RWPE1 (cell line): Measurements from ENCODE around the gene UPB1.
"Not testable (repeated sequence)": the region's sequence is repeated elsewhere in the genome, so short reads cannot be mapped to it uniquely, and the experiment has no call there.

Source experiments
- CTCF ChIA-PET: fragments of 350-600 bp; sonication (Branson Sonifier 250); formaldehyde crosslinking; extraction: SDS; loops from one replicate; lab custom pipeline; 2021; lab: Yijun Ruan, JAX
- POLR2A ChIA-PET: fragments of 400-600 bp; formaldehyde crosslinking; extraction: SDS; loops from one replicate; lab custom pipeline; 2020; ENCODE audit warnings: antibody characterized with exemption; ENCODE audit not compliant: low non-redundant PET; lab: Yijun Ruan, JAX
- DNase-seq: peaks from one replicate; pipeline ENCODE4 v3.0.0; 2012; ENCODE audit warnings: low spot score
- H3K27ac ChIP-seq: fragments of 450-650 bp; 2 replicates; pipeline ENCODE4 v1.5.1; 2017
- CTCF ChIP-seq: fragments of 450-650 bp; conservative IDR thresholded peaks from 2 replicates; pipeline ENCODE4 v1.5.1; 2017; ENCODE audit warnings: low read depth, mild to moderate bottlenecking

The UPB1 gene

GRCh38 chr22:24485170-24485569 is 10.0 kb upstream of the UPB1 start:
- POLR2A ChIA-PET, result no interaction called here
- CTCF ChIA-PET, result no interaction called here
- no peak for DNase-seq
- TF ChIP-seq CTCF, result no peak
- H3K27ac ChIP-seq, result no peak overlapping the region

DNA sequence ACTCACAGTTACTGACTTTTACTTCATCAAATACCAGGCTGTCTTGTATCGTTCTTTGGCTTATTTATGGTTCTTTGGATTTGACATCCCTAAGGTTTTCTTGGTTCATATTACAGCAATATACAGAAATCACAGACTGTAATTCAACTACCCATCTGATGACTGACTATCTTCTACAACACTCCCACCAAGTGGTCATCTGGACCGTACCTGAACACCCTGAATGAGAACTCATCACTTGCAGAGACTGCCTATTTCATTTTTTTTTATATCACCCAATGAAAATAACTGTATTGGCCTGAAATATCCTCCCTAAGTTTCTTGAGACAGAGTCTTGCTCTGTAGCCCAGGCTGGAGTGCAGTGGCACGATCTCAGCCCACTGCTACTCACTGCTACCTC is 9.5 kb upstream of the UPB1 start:
- no peak overlapping the region for H3K27ac ChIP-seq
- POLR2A ChIA-PET, result no interaction called here
- no peak for DNase-seq
- no peak for TF ChIP-seq CTCF
- CTCF ChIA-PET, result no interaction called here

GRCh38 chr22:24486501-24486921 is 8.6 kb upstream of the UPB1 start:
- TF ChIP-seq CTCF, result no peak
- CTCF ChIA-PET, result no interaction called here
- H3K27ac ChIP-seq, result no peak overlapping the region
- peak; percentile 45 for DNase-seq
- POLR2A ChIA-PET, result no interaction called here

DNA sequence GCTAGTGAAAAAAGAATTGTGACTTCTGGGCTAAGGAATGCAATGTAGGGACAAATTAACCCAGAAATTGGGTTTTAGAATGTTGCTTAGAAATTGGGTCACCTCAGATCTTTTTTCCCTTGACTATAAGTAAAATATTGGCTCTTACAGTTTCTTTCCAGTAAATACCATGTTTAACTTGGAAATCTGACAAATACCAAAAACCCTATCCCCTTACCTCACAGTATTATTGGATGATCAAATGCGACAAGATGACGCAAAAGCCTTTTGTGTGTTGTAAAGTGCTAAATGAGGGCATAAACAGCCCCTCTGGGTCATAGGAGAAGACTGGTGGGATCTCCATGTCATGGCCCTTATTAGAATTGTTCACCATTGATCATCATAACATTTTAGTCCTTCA is 6.1 kb upstream of the UPB1 start:
- DNase-seq, result no peak
- no peak overlapping the region for H3K27ac ChIP-seq
- POLR2A ChIA-PET, result no interaction called here
- CTCF ChIA-PET, result no interaction called here
- no peak for TF ChIP-seq CTCF

DNA sequence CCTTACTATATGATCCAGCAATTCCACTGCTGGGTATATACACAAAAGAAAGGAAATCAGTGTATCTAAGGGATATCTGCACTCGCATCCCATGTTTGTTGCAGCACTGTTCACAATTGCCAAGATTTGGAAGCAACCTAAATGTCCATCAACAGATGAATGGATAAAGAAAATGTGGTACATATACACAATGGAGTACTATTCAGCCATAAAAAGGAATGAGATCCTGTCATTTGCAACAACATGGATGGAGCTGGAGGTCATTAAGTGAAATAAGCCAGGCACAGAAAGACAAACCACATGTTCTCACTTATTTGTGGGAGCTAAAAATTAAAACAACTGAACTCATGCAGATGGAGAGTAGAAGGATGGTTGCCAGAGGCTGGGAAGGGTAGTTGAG is 5.7 kb upstream of the UPB1 start:
- POLR2A ChIA-PET, DNase-seq, H3K27ac ChIP-seq, CTCF ChIA-PET: not testable (repeated sequence)

GRCh38 chr22:24492391-24492790 is 2.7 kb upstream of the UPB1 start:
- POLR2A ChIA-PET, result no interaction called here
- DNase-seq, result no peak
- CTCF ChIA-PET, result interaction anchor here (0.6 kb wide), 1 partner anchor 960 kb away, joined by 3 read pairs; no protein-coding TSS in a partner anchor
- no peak overlapping the region for H3K27ac ChIP-seq
- TF ChIP-seq CTCF, result no peak

DNA sequence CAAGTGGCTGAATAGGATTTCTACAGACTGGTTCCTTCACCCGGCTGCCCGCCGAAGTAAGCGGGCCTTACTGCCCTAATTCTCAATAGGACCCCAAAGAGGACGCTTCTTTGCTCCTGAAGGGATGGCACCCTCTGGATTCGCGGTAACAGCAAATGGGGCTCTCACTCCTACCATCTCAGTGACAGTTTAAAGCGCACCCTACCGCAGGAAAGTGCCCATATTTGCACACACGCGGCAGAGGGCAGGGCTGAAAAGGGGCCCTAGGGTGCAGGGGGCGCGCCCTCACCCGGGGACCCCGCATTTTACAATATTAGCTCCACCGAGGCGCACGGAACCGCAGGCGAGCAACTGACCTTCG is 985 bp upstream of the UPB1 start:
- ChIA-PET POLR2A (no interaction called here), CTCF (no interaction called here)
- H3K27ac ChIP-seq, result no peak overlapping the region
- DNase-seq, result no peak
- no peak for TF ChIP-seq CTCF
